NCI-H1436 (cell line): ENCODE measurements around the gene PCBD1.

Experiments
- DNase-seq: peaks from one replicate; lab custom pipeline; 2025; lab: John Stamatoyannopoulos, UW

PCBD1 gene

DNA sequence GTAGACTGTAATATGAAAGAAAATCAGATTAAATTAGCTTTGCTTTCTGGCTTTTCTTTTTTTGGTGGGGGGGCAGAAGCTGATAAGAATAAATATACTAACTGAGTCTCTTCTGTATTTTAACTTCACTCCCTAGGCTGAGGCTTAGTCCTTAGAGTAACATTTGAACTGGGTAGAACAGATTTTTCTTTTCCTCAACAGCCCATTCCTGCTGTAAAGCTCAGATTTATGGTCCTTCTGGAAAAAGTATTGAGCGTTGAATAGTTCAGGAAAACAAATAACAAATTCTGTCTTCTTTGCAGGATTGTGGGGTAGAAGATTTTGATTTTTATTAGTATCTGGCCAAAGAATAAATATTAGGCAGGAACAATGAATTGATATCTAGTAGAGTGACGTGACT is 54.8 kb downstream of the PCBD1 start:
- DNase-seq = no peak
